ENCODE data around the gene UBD. TPM values are rescaled to one million over a fixed set of nuclear protein-coding genes. Genes with fewer than 3 reads are reported as not detected.

Gene UBD
- total RNA-seq, 1 experiment from 2014 or later, result not detected

DNA sequence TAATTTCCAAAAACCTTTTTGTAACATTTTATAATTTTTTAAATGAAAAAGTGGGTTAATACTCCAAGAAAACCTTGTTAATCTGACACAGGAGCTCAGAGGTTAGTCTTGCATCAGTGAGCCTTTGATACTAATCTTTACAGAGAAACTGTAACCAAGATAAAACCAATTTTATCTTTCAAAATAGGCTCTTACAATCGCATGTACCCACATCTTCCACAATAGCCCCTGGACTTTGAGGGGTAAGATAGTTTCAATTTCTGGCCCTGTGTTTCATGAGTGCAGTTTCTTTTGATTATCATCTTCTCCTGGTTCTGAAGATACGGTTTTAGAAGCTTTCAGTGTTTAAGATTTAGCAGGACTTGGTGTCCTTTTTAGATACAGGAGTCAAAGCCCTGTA lies 37.3 kb downstream of the UBD start:
- Histone ChIP-seq H3K36me3 (ENCODE audit: insufficient read depth, low read length) (no peaks in the 10 kb centered on the region), H3K4me3 (ENCODE audit: low read length) (no peak overlapping the region), H3K9me2 (replicated peaks; ENCODE audit: insufficient read depth, low read length) (no peaks in the 10 kb centered on the region), H3K27me3 (ENCODE audit: low read length) (no peaks in the 10 kb centered on the region), H3K4me1 (ENCODE audit: low read length) (no peaks in the 10 kb centered on the region), H2AFZ (ENCODE audit: low read length) (no peak overlapping the region), H3K4me2 (ENCODE audit: low read depth, low read length, poor library complexity, severe bottlenecking) (no peak overlapping the region), H4K20me1 (ENCODE audit: insufficient read depth, low read depth, low read length) (no peaks in the 10 kb centered on the region), H3K9ac (ENCODE audit: low read length) (no peak overlapping the region), H3K79me2 (ENCODE audit: low read length) (no peaks in the 10 kb centered on the region), H3K27ac (ENCODE audit: low read length) (no peak overlapping the region), H3K9me3 (ENCODE audit: low read length) (no peaks in the 10 kb centered on the region)
- DNase-seq, result no peak

- 0 out of 2 replicates have a peak, but pooled peaks cover 3% of the 10 kb centered on the region for H4K20me1 ChIP-seq (ENCODE audit: insufficient read depth, low read depth, low read length)
- no peaks in the 10 kb centered on the region for H3K79me2 ChIP-seq (ENCODE audit: low read length)
- H3K4me1 ChIP-seq (ENCODE audit: low read length), result no peaks in the 10 kb centered on the region
- H3K9me2 ChIP-seq (replicated peaks; ENCODE audit: insufficient read depth, low read length), result no peaks in the 10 kb centered on the region
- H3K36me3 ChIP-seq (ENCODE audit: insufficient read depth, low read length), result no peaks in the 10 kb centered on the region
- H3K27me3 ChIP-seq (ENCODE audit: low read length), result no peaks in the 10 kb centered on the region
- H3K27ac ChIP-seq (ENCODE audit: low read length), result no peak overlapping the region
- no peak overlapping the region for H2AFZ ChIP-seq (ENCODE audit: low read length)
- DNase-seq, result no peak
- H3K9me3 ChIP-seq (ENCODE audit: low read length), result no peaks in the 10 kb centered on the region
- H3K4me2 ChIP-seq (ENCODE audit: low read depth, low read length, poor library complexity, severe bottlenecking), result no peak overlapping the region
- no peak overlapping the region for H3K4me3 ChIP-seq (ENCODE audit: low read length)
- H3K9ac ChIP-seq (ENCODE audit: low read length), result no peak overlapping the region
Measured at GRCh38 chr6:29521006-29521680, 38.4 kb downstream of the UBD start.

DNA sequence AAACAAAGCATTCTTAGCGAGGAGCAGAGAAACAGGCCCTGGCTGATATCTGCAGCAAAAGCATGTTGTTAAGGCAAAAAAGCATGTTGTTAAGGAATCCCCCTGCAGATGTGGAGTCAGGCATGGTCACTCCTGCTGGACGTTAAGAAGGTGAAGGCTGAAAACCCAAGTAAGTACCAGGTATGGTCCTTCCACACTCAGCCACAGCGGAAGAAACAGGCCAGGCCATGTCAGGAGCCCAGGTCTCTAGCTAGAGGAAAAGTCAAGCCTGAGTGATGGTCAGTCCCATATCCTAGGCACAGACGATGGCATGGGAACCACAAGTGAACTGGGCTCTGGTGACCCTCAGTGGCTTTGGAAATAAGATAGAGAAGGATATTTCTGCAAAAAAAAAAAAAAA lies 39.3 kb downstream of the UBD start:
- no peaks in the 10 kb centered on the region for H3K9me3 ChIP-seq (ENCODE audit: low read length)
- no peaks in the 10 kb centered on the region for H3K4me1 ChIP-seq (ENCODE audit: low read length)
- no peak for DNase-seq
- H3K9ac ChIP-seq (ENCODE audit: low read length), result no peak overlapping the region
- no peak overlapping the region for H3K27ac ChIP-seq (ENCODE audit: low read length)
- no peaks in the 10 kb centered on the region for H3K9me2 ChIP-seq (replicated peaks; ENCODE audit: insufficient read depth, low read length)
- no peaks in the 10 kb centered on the region for H3K79me2 ChIP-seq (ENCODE audit: low read length)
- H3K4me2 ChIP-seq (ENCODE audit: low read depth, low read length, poor library complexity, severe bottlenecking), result no peak overlapping the region
- no peaks in the 10 kb centered on the region for H3K27me3 ChIP-seq (ENCODE audit: low read length)
- no peaks in the 10 kb centered on the region for H3K36me3 ChIP-seq (ENCODE audit: insufficient read depth, low read length)
- H3K4me3 ChIP-seq (ENCODE audit: low read length), result no peak overlapping the region
- H4K20me1 ChIP-seq (ENCODE audit: insufficient read depth, low read depth, low read length), result 0 out of 2 replicates have a peak, but pooled peaks cover 3% of the 10 kb centered on the region
- no peak overlapping the region for H2AFZ ChIP-seq (ENCODE audit: low read length)

DNA sequence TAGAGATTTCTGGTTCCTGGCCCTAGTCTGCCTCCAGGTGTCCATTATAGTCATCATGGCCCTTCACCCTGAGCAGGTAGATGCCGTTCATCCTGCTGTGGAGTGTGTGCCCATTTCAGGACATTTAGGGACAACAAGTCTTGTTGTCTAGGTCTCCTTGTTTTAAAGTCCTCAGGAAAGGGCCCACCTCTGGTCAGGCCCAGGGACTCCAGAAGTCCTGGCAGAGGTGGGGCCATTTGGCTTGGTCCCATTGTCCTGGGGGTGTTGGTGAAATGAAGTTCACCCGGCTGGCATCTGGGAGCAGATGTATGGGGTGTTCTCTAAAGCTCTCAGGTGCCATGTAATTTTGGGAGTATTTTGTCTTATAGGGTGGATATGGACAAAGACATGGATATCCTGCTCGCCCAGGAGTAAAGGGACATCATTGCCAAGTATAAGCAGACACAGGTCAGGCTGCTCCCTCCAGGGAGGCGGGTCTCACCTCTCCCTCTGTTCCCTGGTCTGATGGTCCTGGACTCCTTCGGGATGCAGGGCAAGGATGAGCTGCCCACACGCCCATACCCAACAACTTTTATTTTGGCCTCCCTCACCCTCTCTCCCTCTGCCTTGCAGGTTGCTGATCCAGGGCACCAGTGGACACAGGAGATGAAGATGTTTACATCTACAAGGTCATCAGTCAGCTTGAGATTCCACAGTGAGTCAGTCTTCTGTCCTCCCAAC lies 40.1 kb downstream of the UBD start:
- Histone ChIP-seq H3K9me3 (ENCODE audit: low read length) (no peaks in the 10 kb centered on the region), H4K20me1 (ENCODE audit: insufficient read depth, low read depth, low read length) (0 out of 2 replicates have a peak, but pooled peaks cover 3% of the 10 kb centered on the region), H3K9ac (ENCODE audit: low read length) (no peak overlapping the region), H3K9me2 (replicated peaks; ENCODE audit: insufficient read depth, low read length) (no peaks in the 10 kb centered on the region), H3K27me3 (ENCODE audit: low read length) (no peaks in the 10 kb centered on the region), H2AFZ (ENCODE audit: low read length) (no peak overlapping the region), H3K4me2 (ENCODE audit: low read depth, low read length, poor library complexity, severe bottlenecking) (no peak overlapping the region), H3K36me3 (ENCODE audit: insufficient read depth, low read length) (no peaks in the 10 kb centered on the region), H3K79me2 (ENCODE audit: low read length) (no peaks in the 10 kb centered on the region), H3K27ac (ENCODE audit: low read length) (no peak overlapping the region), H3K4me1 (ENCODE audit: low read length) (no peaks in the 10 kb centered on the region), H3K4me3 (ENCODE audit: low read length) (no peak overlapping the region)
- DNase-seq, result no peak

DNA sequence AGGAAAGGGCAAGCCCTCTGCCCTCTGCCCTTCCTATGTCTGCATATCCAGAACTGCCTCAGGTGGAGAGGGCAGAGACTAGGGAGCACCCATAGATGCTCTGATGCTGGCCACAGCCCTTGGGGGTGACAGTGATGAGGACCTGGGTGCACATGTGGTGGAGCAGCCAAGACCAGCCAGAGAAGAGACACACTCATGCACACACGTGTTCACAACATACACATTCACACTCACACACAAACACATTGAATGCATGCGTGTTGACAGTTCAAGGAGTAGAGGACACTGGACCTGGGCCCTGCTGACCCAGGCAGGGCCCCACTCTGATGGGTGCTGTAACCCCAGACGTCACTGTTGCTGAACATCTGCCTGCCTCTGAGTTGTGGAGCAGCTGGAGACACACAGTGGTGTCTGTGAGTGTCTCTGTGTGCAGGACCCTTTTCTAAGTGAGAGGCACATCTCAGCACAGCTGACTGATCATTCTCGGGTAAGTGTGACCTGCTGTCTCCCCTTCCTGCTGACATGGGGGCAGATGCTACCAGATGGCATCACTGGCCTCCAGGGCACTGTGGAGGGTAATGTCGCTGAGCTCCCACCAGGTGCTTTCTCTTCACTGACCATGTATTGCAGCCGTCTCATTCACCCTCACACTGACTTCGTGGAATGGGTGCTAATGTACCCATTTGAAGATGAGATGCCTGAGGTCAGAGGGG lies 41.6 kb downstream of the UBD start:
- Histone ChIP-seq H3K4me1 (ENCODE audit: low read length) (no peaks in the 10 kb centered on the region), H4K20me1 (ENCODE audit: insufficient read depth, low read depth, low read length) (0 out of 2 replicates have a peak, but pooled peaks cover 3% of the 10 kb centered on the region), H3K36me3 (ENCODE audit: insufficient read depth, low read length) (no peaks in the 10 kb centered on the region), H3K4me2 (ENCODE audit: low read depth, low read length, poor library complexity, severe bottlenecking) (no peak overlapping the region), H3K9ac (ENCODE audit: low read length) (no peak overlapping the region), H3K9me2 (replicated peaks; ENCODE audit: insufficient read depth, low read length) (no peaks in the 10 kb centered on the region), H3K9me3 (ENCODE audit: low read length) (no peaks in the 10 kb centered on the region), H3K27me3 (ENCODE audit: low read length) (no peaks in the 10 kb centered on the region), H2AFZ (ENCODE audit: low read length) (no peak overlapping the region), H3K27ac (ENCODE audit: low read length) (no peak overlapping the region), H3K4me3 (ENCODE audit: low read length) (no peak overlapping the region), H3K79me2 (ENCODE audit: low read length) (no peaks in the 10 kb centered on the region)
- DNase-seq, result no peak

GRCh38 chr6:29517245-29517644 lies 42.3 kb downstream of the UBD start:
- H4K20me1 ChIP-seq (ENCODE audit: insufficient read depth, low read depth, low read length), result 0 out of 2 replicates have a peak, but pooled peaks cover 3% of the 10 kb centered on the region
- no peak for DNase-seq
- no peak overlapping the region for H3K4me3 ChIP-seq (ENCODE audit: low read length)
- no peaks in the 10 kb centered on the region for H3K9me3 ChIP-seq (ENCODE audit: low read length)
- no peaks in the 10 kb centered on the region for H3K4me1 ChIP-seq (ENCODE audit: low read length)
- no peak overlapping the region for H3K4me2 ChIP-seq (ENCODE audit: low read depth, low read length, poor library complexity, severe bottlenecking)
- H2AFZ ChIP-seq (ENCODE audit: low read length), result no peak overlapping the region
- H3K9ac ChIP-seq (ENCODE audit: low read length), result no peak overlapping the region
- H3K36me3 ChIP-seq (ENCODE audit: insufficient read depth, low read length), result no peaks in the 10 kb centered on the region
- no peaks in the 10 kb centered on the region for H3K27me3 ChIP-seq (ENCODE audit: low read length)
- no peaks in the 10 kb centered on the region for H3K9me2 ChIP-seq (replicated peaks; ENCODE audit: insufficient read depth, low read length)
- H3K27ac ChIP-seq (ENCODE audit: low read length), result no peak overlapping the region
- H3K79me2 ChIP-seq (ENCODE audit: low read length), result no peaks in the 10 kb centered on the region

GRCh38 chr6:29516108-29516507 lies 43.4 kb downstream of the UBD start:
- H3K9ac ChIP-seq (ENCODE audit: low read length), result no peak overlapping the region
- no peaks in the 10 kb centered on the region for H3K36me3 ChIP-seq (ENCODE audit: insufficient read depth, low read length)
- no peak overlapping the region for H3K27ac ChIP-seq (ENCODE audit: low read length)
- no peaks in the 10 kb centered on the region for H3K27me3 ChIP-seq (ENCODE audit: low read length)
- 0 out of 2 replicates have a peak, but pooled peaks cover 3% of the 10 kb centered on the region for H4K20me1 ChIP-seq (ENCODE audit: insufficient read depth, low read depth, low read length)
- no peak overlapping the region for H3K4me3 ChIP-seq (ENCODE audit: low read length)
- H3K9me2 ChIP-seq (replicated peaks; ENCODE audit: insufficient read depth, low read length), result no peaks in the 10 kb centered on the region
- H3K79me2 ChIP-seq (ENCODE audit: low read length), result no peaks in the 10 kb centered on the region
- DNase-seq, result peak; percentile 41
- no peaks in the 10 kb centered on the region for H3K4me1 ChIP-seq (ENCODE audit: low read length)
- H3K9me3 ChIP-seq (ENCODE audit: low read length), result no peaks in the 10 kb centered on the region
- H3K4me2 ChIP-seq (ENCODE audit: low read depth, low read length, poor library complexity, severe bottlenecking), result no peak overlapping the region
- no peak overlapping the region for H2AFZ ChIP-seq (ENCODE audit: low read length)

DNA sequence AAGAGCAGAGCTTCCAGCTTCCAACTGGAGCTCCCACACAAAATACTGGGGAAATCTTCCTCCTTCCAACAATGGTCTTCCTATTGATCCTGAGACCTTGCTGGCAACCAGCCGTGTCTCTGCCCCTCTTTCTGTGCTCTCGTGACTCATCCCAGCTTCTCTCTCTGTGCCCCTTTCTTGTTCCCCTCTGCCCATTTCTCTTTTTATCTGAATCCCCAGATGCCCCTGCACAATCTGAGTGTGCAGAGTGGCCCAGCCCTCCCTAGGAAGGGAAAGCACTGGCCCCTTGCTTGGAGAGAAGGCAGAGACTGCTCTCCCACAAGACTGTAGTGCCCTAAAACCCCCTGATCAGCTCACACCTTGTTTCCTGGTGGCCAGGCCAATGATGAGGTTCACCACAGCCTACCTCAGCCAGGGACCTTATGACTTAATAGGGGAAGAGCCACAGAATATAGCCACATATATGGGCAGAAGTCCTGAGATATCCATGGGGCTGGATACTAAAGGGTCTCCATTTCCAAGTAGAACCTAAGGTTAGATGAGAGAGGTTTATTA lies 48.7 kb downstream of the UBD start:
- no peak overlapping the region for H2AFZ ChIP-seq (ENCODE audit: low read length)
- no peaks in the 10 kb centered on the region for H3K27me3 ChIP-seq (ENCODE audit: low read length)
- DNase-seq, result no peak
- no peak overlapping the region for H3K4me2 ChIP-seq (ENCODE audit: low read depth, low read length, poor library complexity, severe bottlenecking)
- no peaks in the 10 kb centered on the region for H4K20me1 ChIP-seq (ENCODE audit: insufficient read depth, low read depth, low read length)
- H3K36me3 ChIP-seq (ENCODE audit: insufficient read depth, low read length), result no peaks in the 10 kb centered on the region
- H3K79me2 ChIP-seq (ENCODE audit: low read length), result no peaks in the 10 kb centered on the region
- H3K9me3 ChIP-seq (ENCODE audit: low read length), result no peaks in the 10 kb centered on the region
- no peak overlapping the region for H3K9ac ChIP-seq (ENCODE audit: low read length)
- H3K4me1 ChIP-seq (ENCODE audit: low read length), result no peaks in the 10 kb centered on the region
- H3K27ac ChIP-seq (ENCODE audit: low read length), result no peak overlapping the region
- H3K9me2 ChIP-seq (replicated peaks; ENCODE audit: insufficient read depth, low read length), result no peaks in the 10 kb centered on the region
- H3K4me3 ChIP-seq (ENCODE audit: low read length), result no peak overlapping the region

All from Karpas-422 (cell line).